ENCODE results near the gene ZNF346. TPM values are rescaled to one million over a fixed set of nuclear protein-coding genes. Genes with fewer than 3 reads are reported as not detected.
A peak's percentile ranks its signal among the peaks of the same experiment; 100 is the strongest.

The ZNF346 gene
- total and polyA plus RNA-seq, 5 donors from 2014 or later = 10.5 to 24.2 (median 15.3) TPM

GRCh38 chr5:177070536-177071191, 48.2 kb downstream of the ZNF346 start:
- H3K4me1 Mint-ChIP-seq = peaks cover 3 to 10% (median 7%) of the 10 kb centered on the region in 4 donors
- H3K4me1 ChIP-seq (ENCODE audit: control insufficient read depth, insufficient read depth, low read length, poor library complexity, severe bottlenecking) = no peaks in the 10 kb centered on the region
- H3K4me3 Mint-ChIP-seq = no peak overlapping the region
- DNase-seq (no peak), ATAC-seq (ENCODE audit: low read depth in 2 of 2) (no peak)
- H3K36me3 ChIP-seq (ENCODE audit: control insufficient read depth, insufficient read depth, low read length) = peaks cover 9% of the 10 kb centered on the region
- no peaks in the 10 kb centered on the region for H3K9me3 ChIP-seq (ENCODE audit: control insufficient read depth in 2 of 2, low read length in 2 of 2)
- H3K27ac Mint-ChIP-seq = no peak overlapping the region
- no peaks in the 10 kb centered on the region for H3K9me3 Mint-ChIP-seq
- no peaks in the 10 kb centered on the region for H3K27me3 Mint-ChIP-seq
- H3K36me3 Mint-ChIP-seq = peaks cover 16% of the 10 kb centered on the region
- no peaks in the 10 kb centered on the region for H3K27me3 ChIP-seq (ENCODE audit: control insufficient read depth, insufficient read depth, low read length)
- no peak overlapping the region for H3K27ac ChIP-seq (ENCODE audit: insufficient read depth, low read length, poor library complexity, severe bottlenecking)
- H3K4me3 ChIP-seq (ENCODE audit: low read depth, low read length) = no peak overlapping the region

- Histone ChIP-seq H3K27ac (ENCODE audit: insufficient read depth, low read length, poor library complexity, severe bottlenecking) (no peak overlapping the region), H3K27me3 (ENCODE audit: control insufficient read depth, insufficient read depth, low read length) (no peaks in the 10 kb centered on the region), H3K9me3 (ENCODE audit: control insufficient read depth in 2 of 2, low read length in 2 of 2) (no peaks in the 10 kb centered on the region), H3K4me3 (ENCODE audit: low read depth, low read length) (no peak overlapping the region), H3K4me1 (ENCODE audit: control insufficient read depth, insufficient read depth, low read length, poor library complexity, severe bottlenecking) (no peaks in the 10 kb centered on the region), H3K36me3 (ENCODE audit: control insufficient read depth, insufficient read depth, low read length) (peaks cover 3% of the 10 kb centered on the region)
- peaks cover 19% of the 10 kb centered on the region for H3K36me3 Mint-ChIP-seq
- no peak overlapping the region for H3K4me3 Mint-ChIP-seq
- H3K9me3 Mint-ChIP-seq = no peaks in the 10 kb centered on the region
- H3K27me3 Mint-ChIP-seq = no peaks in the 10 kb centered on the region
- no peak overlapping the region for H3K27ac Mint-ChIP-seq
- DNase-seq = peak; percentile 47 to 82 (median 59)
- ATAC-seq (ENCODE audit: low read depth in 2 of 2) = peak; percentile 76 to 79
- peaks cover 3 to 10% (median 7%) of the 10 kb centered on the region in 4 donors for H3K4me1 Mint-ChIP-seq
Observed at GRCh38 chr5:177071666-177072385, 49.3 kb downstream of the ZNF346 start.

GRCh38 chr5:177077335-177077734, 54.8 kb downstream of the ZNF346 start:
- Mint-ChIP-seq H3K36me3 (peaks cover 8% of the 10 kb centered on the region), H3K4me3 (no peak overlapping the region), H3K9me3 (no peaks in the 10 kb centered on the region), H3K4me1 (no peaks in the 10 kb centered on the region), H3K27me3 (peaks cover 6% of the 10 kb centered on the region), H3K27ac (no peak overlapping the region)
- Histone ChIP-seq H3K27ac (ENCODE audit: insufficient read depth, low read length, poor library complexity, severe bottlenecking) (no peak overlapping the region), H3K36me3 (ENCODE audit: control insufficient read depth, insufficient read depth, low read length) (peaks cover 3% of the 10 kb centered on the region), H3K9me3 (ENCODE audit: control insufficient read depth in 2 of 2, low read length in 2 of 2) (no peaks in the 10 kb centered on the region), H3K4me1 (ENCODE audit: control insufficient read depth, insufficient read depth, low read length, poor library complexity, severe bottlenecking) (no peaks in the 10 kb centered on the region), H3K4me3 (ENCODE audit: low read depth, low read length) (no peak overlapping the region), H3K27me3 (ENCODE audit: control insufficient read depth, insufficient read depth, low read length) (no peaks in the 10 kb centered on the region)
- no peak for ATAC-seq (ENCODE audit: low read depth in 2 of 2)
- no peak for DNase-seq

- Histone ChIP-seq H3K27me3 (ENCODE audit: control insufficient read depth, insufficient read depth, low read length) (no peaks in the 10 kb centered on the region), H3K4me1 (ENCODE audit: control insufficient read depth, insufficient read depth, low read length, poor library complexity, severe bottlenecking) (no peaks in the 10 kb centered on the region), H3K36me3 (ENCODE audit: control insufficient read depth, insufficient read depth, low read length) (no peaks in the 10 kb centered on the region), H3K27ac (ENCODE audit: insufficient read depth, low read length, poor library complexity, severe bottlenecking) (no peak overlapping the region), H3K4me3 (ENCODE audit: low read depth, low read length) (no peak overlapping the region), H3K9me3 (ENCODE audit: control insufficient read depth in 2 of 2, low read length in 2 of 2) (no peaks in the 10 kb centered on the region)
- no peak overlapping the region for H3K4me3 Mint-ChIP-seq
- DNase-seq (no peak), ATAC-seq (ENCODE audit: low read depth in 2 of 2) (no peak)
- H3K27me3 Mint-ChIP-seq = peaks cover 11% of the 10 kb centered on the region
- H3K36me3 Mint-ChIP-seq = peaks cover 4% of the 10 kb centered on the region
- no peaks in the 10 kb centered on the region for H3K4me1 Mint-ChIP-seq
- no peaks in the 10 kb centered on the region for H3K9me3 Mint-ChIP-seq
- peak overlapping the region in 1 of 3 donors; percentile 46 for H3K27ac Mint-ChIP-seq
Observed at GRCh38 chr5:177079606-177080005, 57.1 kb downstream of the ZNF346 start.

GRCh38 chr5:177080265-177080664, 57.8 kb downstream of the ZNF346 start:
- H3K27me3 Mint-ChIP-seq = peaks cover 16% of the 10 kb centered on the region
- H3K27me3 ChIP-seq (ENCODE audit: control insufficient read depth, insufficient read depth, low read length) = no peaks in the 10 kb centered on the region
- DNase-seq = no peak
- no peaks in the 10 kb centered on the region for H3K9me3 ChIP-seq (ENCODE audit: control insufficient read depth in 2 of 2, low read length in 2 of 2)
- ATAC-seq (ENCODE audit: low read depth in 2 of 2) = no peak
- no peaks in the 10 kb centered on the region for H3K4me1 Mint-ChIP-seq
- H3K36me3 ChIP-seq (ENCODE audit: control insufficient read depth, insufficient read depth, low read length) = no peaks in the 10 kb centered on the region
- no peak overlapping the region for H3K4me3 Mint-ChIP-seq
- no peaks in the 10 kb centered on the region for H3K9me3 Mint-ChIP-seq
- H3K27ac ChIP-seq (ENCODE audit: insufficient read depth, low read length, poor library complexity, severe bottlenecking) = no peak overlapping the region
- H3K4me3 ChIP-seq (ENCODE audit: low read depth, low read length) = no peak overlapping the region
- H3K36me3 Mint-ChIP-seq = peaks cover 4% of the 10 kb centered on the region
- no peak overlapping the region for H3K27ac Mint-ChIP-seq
- H3K4me1 ChIP-seq (ENCODE audit: control insufficient read depth, insufficient read depth, low read length, poor library complexity, severe bottlenecking) = no peaks in the 10 kb centered on the region

GRCh38 chr5:177081859-177082258, 59.4 kb downstream of the ZNF346 start:
- H3K36me3 Mint-ChIP-seq = no peaks in the 10 kb centered on the region
- Histone ChIP-seq H3K4me1 (ENCODE audit: control insufficient read depth, insufficient read depth, low read length, poor library complexity, severe bottlenecking) (peaks cover 1% of the 10 kb centered on the region), H3K27me3 (ENCODE audit: control insufficient read depth, insufficient read depth, low read length) (no peaks in the 10 kb centered on the region), H3K36me3 (ENCODE audit: control insufficient read depth, insufficient read depth, low read length) (no peaks in the 10 kb centered on the region), H3K27ac (ENCODE audit: insufficient read depth, low read length, poor library complexity, severe bottlenecking) (no peak overlapping the region), H3K9me3 (ENCODE audit: control insufficient read depth in 2 of 2, low read length in 2 of 2) (no peaks in the 10 kb centered on the region), H3K4me3 (ENCODE audit: low read depth, low read length) (no peak overlapping the region)
- no peak overlapping the region for H3K27ac Mint-ChIP-seq
- DNase-seq (no peak), ATAC-seq (ENCODE audit: low read depth in 2 of 2) (no peak)
- peaks cover 0 to 7% (median 5%) of the 10 kb centered on the region in 4 donors for H3K4me1 Mint-ChIP-seq
- no peaks in the 10 kb centered on the region for H3K9me3 Mint-ChIP-seq
- H3K27me3 Mint-ChIP-seq = peaks cover 22% of the 10 kb centered on the region
- no peak overlapping the region for H3K4me3 Mint-ChIP-seq

- peaks cover 0 to 11% (median 6%) of the 10 kb centered on the region in 4 donors for H3K4me1 Mint-ChIP-seq
- H3K36me3 Mint-ChIP-seq = no peaks in the 10 kb centered on the region
- Histone ChIP-seq H3K4me3 (ENCODE audit: low read depth, low read length) (no peak overlapping the region), H3K27me3 (ENCODE audit: control insufficient read depth, insufficient read depth, low read length) (peaks cover 2% of the 10 kb centered on the region), H3K36me3 (ENCODE audit: control insufficient read depth, insufficient read depth, low read length) (no peaks in the 10 kb centered on the region), H3K4me1 (ENCODE audit: control insufficient read depth, insufficient read depth, low read length, poor library complexity, severe bottlenecking) (peaks cover 10% of the 10 kb centered on the region), H3K9me3 (ENCODE audit: control insufficient read depth in 2 of 2, low read length in 2 of 2) (no peaks in the 10 kb centered on the region), H3K27ac (ENCODE audit: insufficient read depth, low read length, poor library complexity, severe bottlenecking) (no peak overlapping the region)
- DNase-seq (no peak), ATAC-seq (ENCODE audit: low read depth in 2 of 2) (no peak)
- H3K27ac Mint-ChIP-seq = no peak overlapping the region
- peaks cover 27% of the 10 kb centered on the region for H3K27me3 Mint-ChIP-seq
- H3K4me3 Mint-ChIP-seq = no peak overlapping the region
- H3K9me3 Mint-ChIP-seq = no peaks in the 10 kb centered on the region
Observed at GRCh38 chr5:177083357-177083756, 60.9 kb downstream of the ZNF346 start.

GRCh38 chr5:177084175-177084574, 61.7 kb downstream of the ZNF346 start:
- Mint-ChIP-seq H3K27me3 (peaks cover 27% of the 10 kb centered on the region), H3K36me3 (no peaks in the 10 kb centered on the region), H3K27ac (no peak overlapping the region), H3K4me1 (peaks cover 0 to 13% (median 6%) of the 10 kb centered on the region in 4 donors), H3K4me3 (no peak overlapping the region), H3K9me3 (no peaks in the 10 kb centered on the region)
- H3K36me3 ChIP-seq (ENCODE audit: control insufficient read depth, insufficient read depth, low read length) = no peaks in the 10 kb centered on the region
- peaks cover 10% of the 10 kb centered on the region for H3K4me1 ChIP-seq (ENCODE audit: control insufficient read depth, insufficient read depth, low read length, poor library complexity, severe bottlenecking)
- H3K4me3 ChIP-seq (ENCODE audit: low read depth, low read length) = no peak overlapping the region
- H3K27me3 ChIP-seq (ENCODE audit: control insufficient read depth, insufficient read depth, low read length) = peaks cover 5% of the 10 kb centered on the region
- H3K27ac ChIP-seq (ENCODE audit: insufficient read depth, low read length, poor library complexity, severe bottlenecking) = no peak overlapping the region
- no peaks in the 10 kb centered on the region for H3K9me3 ChIP-seq (ENCODE audit: control insufficient read depth in 2 of 2, low read length in 2 of 2)
- DNase-seq (no peak), ATAC-seq (ENCODE audit: low read depth in 2 of 2) (no peak)

Measured in CD4-positive, CD25-positive, alpha-beta regulatory T cell (primary cell).